ENCODE measurements around the gene SNTB2.
A peak's percentile ranks its signal among the peaks of the same experiment; 100 is the strongest.
"Not testable (repeated sequence)": the region's sequence is repeated elsewhere in the genome, so short reads cannot be mapped to it uniquely, and the experiment has no call there.

SNTB2 gene

GRCh38 chr16:69186642-69187445, at the start of gene SNTB2:
Gene SNTB2, plus strand, starts transcription at chr16:69187164. Its CDS starts 3 bp downstream, at chr16:69187167.
- DNase-seq, result peak; percentile 67

GRCh38 chr16:69138608-69139007, 48.4 kb upstream of the SNTB2 start:
- DNase-seq, result no peak

- not testable (repeated sequence) for DNase-seq
Observed at GRCh38 chr16:69139464-69139863, 47.5 kb upstream of the SNTB2 start.

- DNase-seq, result no peak
Observed at GRCh38 chr16:69141014-69141413, 46.0 kb upstream of the SNTB2 start.

- DNase-seq, result no peak
Observed at GRCh38 chr16:69141936-69142335, 45.0 kb upstream of the SNTB2 start.

GRCh38 chr16:69143116-69143515, 43.8 kb upstream of the SNTB2 start:
- no peak for DNase-seq

GRCh38 chr16:69145658-69146057, 41.3 kb upstream of the SNTB2 start:
- DNase-seq, result no peak

GRCh38 chr16:69149621-69150020, 37.3 kb upstream of the SNTB2 start:
- not testable (repeated sequence) for DNase-seq

- DNase-seq, result peak; percentile 27
Observed at GRCh38 chr16:69150146-69150865, 36.7 kb upstream of the SNTB2 start.

GRCh38 chr16:69157196-69157595, 29.8 kb upstream of the SNTB2 start:
- no peak for DNase-seq

- no peak for DNase-seq
Observed at GRCh38 chr16:69160192-69160591, 26.8 kb upstream of the SNTB2 start.

GRCh38 chr16:69165584-69165983, 21.4 kb upstream of the SNTB2 start:
- DNase-seq, result no peak

- no peak for DNase-seq
Observed at GRCh38 chr16:69166221-69166833, 20.6 kb upstream of the SNTB2 start.

- DNase-seq, result no peak
Observed at GRCh38 chr16:69166946-69167930, 19.7 kb upstream of the SNTB2 start.

- no peak for DNase-seq
Observed at GRCh38 chr16:69169051-69169450, 17.9 kb upstream of the SNTB2 start.

GRCh38 chr16:69169607-69170352, 17.2 kb upstream of the SNTB2 start:
- DNase-seq, result no peak

- DNase-seq, result no peak
Observed at GRCh38 chr16:69171325-69172084, 15.5 kb upstream of the SNTB2 start.

GRCh38 chr16:69176033-69176800, 10.7 kb upstream of the SNTB2 start:
- no peak for DNase-seq

- no peak for DNase-seq
Observed at GRCh38 chr16:69179328-69180010, 7.5 kb upstream of the SNTB2 start.

GRCh38 chr16:69180011-69180338, 7.0 kb upstream of the SNTB2 start:
- no peak for DNase-seq

All from NCI-H2107 (cell line).